PC-9 (cell line): ENCODE results near the gene KLK14. TPM values are rescaled to one million over a fixed set of nuclear protein-coding genes. Genes with fewer than 3 reads are reported as not detected.

Experiments used
- BruUV-seq: library from RNA; stranded (reverse); fragments of 400-500 nt; replicated peaks from 2 replicates; lab custom pipeline; 2021; lab: Mats Ljungman, UMichigan
- CTCF ChIA-PET: fragments of 300-600 bp; sonication (Branson Sonifier 250); formaldehyde crosslinking; loops from one replicate; lab custom pipeline; 2022; ENCODE audit warnings: antibody characterized with exemption; lab: Charles Lee
- POLR2A ChIA-PET: fragments of 300-600 bp; sonication (Branson Sonifier 250); formaldehyde crosslinking; loops from one replicate; lab custom pipeline; 2022; ENCODE audit warnings: antibody characterized with exemption; ENCODE audit not compliant: unreplicated experiment; lab: Charles Lee
- DNase-seq, 2 experiments: peaks; one replicate each; pipeline versions ENCODE4 v3.0.0 to v3.0.0-alpha.2; 2015 to 2022; ENCODE audit warnings: mixed read lengths in 1 of 2
- H2AFZ ChIP-seq: fragments of 200-600 bp; sonication (generic); 2 replicates; pipeline ENCODE4 v1.8.1; 2017; ENCODE audit warnings: antibody characterized with exemption
- H3F3A ChIP-seq: fragments of 200-600 bp; sonication (generic); 2 replicates; pipeline ENCODE4 v1.8.1; 2017; ENCODE audit warnings: antibody characterized with exemption, mild to moderate bottlenecking, low read depth; ENCODE audit not compliant: insufficient read depth
- H3K27ac ChIP-seq: fragments of 200-600 bp; sonication (generic); 2 replicates; pipeline ENCODE4 v1.6.1; 2016; ENCODE audit warnings: mixed run types
- H3K27me3 ChIP-seq: fragments of 200-600 bp; sonication (generic); 2 replicates; pipeline ENCODE4 v1.6.1; 2016; ENCODE audit warnings: low read depth, mixed run types; ENCODE audit not compliant: insufficient read depth
- H3K36me3 ChIP-seq: fragments of 200-600 bp; sonication (generic); 2 replicates; pipeline ENCODE4 v1.6.1; 2016; ENCODE audit warnings: low read depth, mixed run types
- H3K4me1 ChIP-seq: fragments of 200-600 bp; sonication (generic); replicated peaks from 2 replicates; pipeline ENCODE4 v1.6.1; 2016; ENCODE audit warnings: mixed run types; ENCODE audit not compliant: insufficient read depth
- H3K4me2 ChIP-seq: fragments of 200-600 bp; sonication (generic); 2 replicates; pipeline ENCODE4 v1.6.1; 2017; ENCODE audit warnings: mixed run types
- H3K4me3 ChIP-seq: fragments of 200-600 bp; sonication (generic); 2 replicates; pipeline ENCODE4 v1.6.1; 2016; ENCODE audit warnings: mixed run types
- H3K79me2 ChIP-seq: fragments of 200-600 bp; sonication (generic); 2 replicates; pipeline ENCODE4 v1.6.1; 2017; ENCODE audit warnings: low read depth, mixed run types
- H3K9me2 ChIP-seq: fragments of 200-600 bp; sonication (generic); 2 replicates; pipeline ENCODE4 v1.8.1; 2017; ENCODE audit warnings: mild to moderate bottlenecking; ENCODE audit not compliant: insufficient read depth
- H3K9me3 ChIP-seq: fragments of 200-600 bp; sonication (generic); 2 replicates; pipeline ENCODE4 v1.8.1; 2016; ENCODE audit warnings: low read depth; ENCODE audit not compliant: insufficient read depth
- H4K20me1 ChIP-seq: fragments of 200-600 bp; sonication (generic); 2 replicates; pipeline ENCODE4 v1.8.1; 2017; ENCODE audit not compliant: insufficient read depth
- CTCF ChIP-seq: fragments of 200-600 bp; sonication (generic); conservative IDR thresholded peaks from 2 replicates; pipeline ENCODE4 v1.6.1; 2017; ENCODE audit warnings: mixed run types, antibody characterized with exemption, mild to moderate bottlenecking, moderate library complexity
- EZH2 ChIP-seq: fragments of 200-600 bp; sonication (generic); IDR thresholded peaks from 2 replicates; pipeline ENCODE4 v1.8.0; 2017; ENCODE audit warnings: antibody characterized with exemption, low read depth
- intact Hi-C: fragments of 100-400 bp; cut with micrococcal nuclease; formaldehyde crosslinking; loops from one replicate; pipeline ENCODE4 v1.10.0; 2022; ENCODE audit not compliant: unreplicated experiment
- total RNA-seq: library from RNA; stranded (reverse); gene quantifications from 2 replicates; pipeline ENCODE4 v1.2.3, GENCODE V29; 2021

KLK14 gene
- total RNA-seq, 1 experiment from 2014 or later = 0.57 TPM

GRCh38 chr19:51086153-51086850 lies 3.6 kb upstream of the KLK14 start:
- no peak overlapping the region for H3K4me3 ChIP-seq
- H3K9me2 ChIP-seq = no peaks in the 10 kb centered on the region
- H3K4me1 ChIP-seq = 0 out of 2 replicates have a peak, but pooled peaks cover 7% of the 10 kb centered on the region
- H3K27me3 ChIP-seq = peaks cover 23% of the 10 kb centered on the region
- intact Hi-C loops = no loop called here
- no peak overlapping the region for H3K27ac ChIP-seq
- BruUV-seq = no TSS peak
- H3K4me2 ChIP-seq = no peak overlapping the region
- H3K79me2 ChIP-seq = no peaks in the 10 kb centered on the region
- TF ChIP-seq EZH2 (no peak), CTCF (no peak)
- ChIA-PET CTCF (no interaction called here), POLR2A (no interaction called here)
- H3K9me3 ChIP-seq = no peaks in the 10 kb centered on the region
- DNase-seq = no peak
- H2AFZ ChIP-seq = no peak overlapping the region
- H3K36me3 ChIP-seq = no peaks in the 10 kb centered on the region
- no peaks in the 10 kb centered on the region for H4K20me1 ChIP-seq
- H3F3A ChIP-seq = no peaks in the 10 kb centered on the region; the same call in 1 of the 2 replicates

GRCh38 chr19:51084505-51084904 lies 1.8 kb upstream of the KLK14 start:
- no peak overlapping the region for H3K27ac ChIP-seq
- CTCF ChIA-PET = no interaction called here
- no TSS peak for BruUV-seq

GRCh38 chr19:51083783-51084182 lies 1.1 kb upstream of the KLK14 start:
- no TSS peak for BruUV-seq
- Histone ChIP-seq H2AFZ (no peak overlapping the region), H3K4me3 (no peak overlapping the region), H3K36me3 (no peaks in the 10 kb centered on the region), H3K27me3 (peaks cover 33% of the 10 kb centered on the region), H3K79me2 (no peaks in the 10 kb centered on the region), H3K4me2 (no peak overlapping the region), H3K9me3 (no peaks in the 10 kb centered on the region), H3K27ac (no peak overlapping the region), H4K20me1 (no peaks in the 10 kb centered on the region), H3K4me1 (no peaks in the 10 kb centered on the region), H3F3A (no peaks in the 10 kb centered on the region), H3K9me2 (no peaks in the 10 kb centered on the region)
- TF ChIP-seq CTCF (no peak), EZH2 (no peak)
- ChIA-PET CTCF (no interaction called here), POLR2A (no interaction called here)
- intact Hi-C loops = no loop called here
- DNase-seq = no peak

More at GRCh38 chr19:51084505-51084904, 1.8 kb upstream of the KLK14 start:
- Histone ChIP-seq H3K9me2 (no peaks in the 10 kb centered on the region), H3K79me2 (no peaks in the 10 kb centered on the region), H2AFZ (no peak overlapping the region), H3K4me2 (no peak overlapping the region), H4K20me1 (no peaks in the 10 kb centered on the region), H3K36me3 (no peaks in the 10 kb centered on the region), H3F3A (no peaks in the 10 kb centered on the region), H3K27me3 (peaks cover 33% of the 10 kb centered on the region), H3K9me3 (no peaks in the 10 kb centered on the region), H3K4me3 (no peak overlapping the region), H3K4me1 (no peaks in the 10 kb centered on the region)
- POLR2A ChIA-PET = no interaction called here
- TF ChIP-seq EZH2 (no peak), CTCF (no peak)
- no peak for DNase-seq
- intact Hi-C loops = no loop called here
